ENCODE measurements around the gene ITGAX.

DNA sequence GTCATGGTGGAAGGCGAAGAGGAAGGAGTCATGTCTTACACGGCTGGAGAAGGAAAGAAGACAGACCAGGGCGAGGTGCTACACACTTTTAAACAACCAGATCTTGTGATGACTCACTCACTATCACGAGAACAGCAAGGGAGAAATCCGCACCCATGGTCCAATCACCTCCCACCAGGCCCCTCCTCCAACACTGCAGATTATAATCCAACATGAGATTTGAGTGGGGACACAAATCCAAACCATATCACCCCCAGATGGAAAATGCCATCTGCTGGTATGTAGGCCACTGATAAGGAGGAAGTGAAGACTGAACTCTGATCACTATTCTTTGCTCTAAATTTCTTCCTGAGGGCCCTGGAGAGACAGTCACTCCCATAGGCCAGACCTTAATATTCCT is 7.5 kb upstream of the ITGAX start:
- TF ChIP-seq EZH2 (IDR thresholded peaks at IDR 0.05; ENCODE audit: insufficient read depth, poor library complexity, severe bottlenecking): no peak
- no peak for TF ChIP-seq EZH2phosphoT487 (IDR thresholded peaks at IDR 0.05; ENCODE audit: insufficient read depth, low read depth)

All from GM23248 (cell line).